ENCODE data around the gene NUP214.

The NUP214 gene

GRCh38 chr9:131100445-131100844 lies 24.9 kb upstream of the NUP214 start:
- DNase-seq (ENCODE audit: extremely low read depth, low read depth): no peak
- TF ChIP-seq, protein P1, sequence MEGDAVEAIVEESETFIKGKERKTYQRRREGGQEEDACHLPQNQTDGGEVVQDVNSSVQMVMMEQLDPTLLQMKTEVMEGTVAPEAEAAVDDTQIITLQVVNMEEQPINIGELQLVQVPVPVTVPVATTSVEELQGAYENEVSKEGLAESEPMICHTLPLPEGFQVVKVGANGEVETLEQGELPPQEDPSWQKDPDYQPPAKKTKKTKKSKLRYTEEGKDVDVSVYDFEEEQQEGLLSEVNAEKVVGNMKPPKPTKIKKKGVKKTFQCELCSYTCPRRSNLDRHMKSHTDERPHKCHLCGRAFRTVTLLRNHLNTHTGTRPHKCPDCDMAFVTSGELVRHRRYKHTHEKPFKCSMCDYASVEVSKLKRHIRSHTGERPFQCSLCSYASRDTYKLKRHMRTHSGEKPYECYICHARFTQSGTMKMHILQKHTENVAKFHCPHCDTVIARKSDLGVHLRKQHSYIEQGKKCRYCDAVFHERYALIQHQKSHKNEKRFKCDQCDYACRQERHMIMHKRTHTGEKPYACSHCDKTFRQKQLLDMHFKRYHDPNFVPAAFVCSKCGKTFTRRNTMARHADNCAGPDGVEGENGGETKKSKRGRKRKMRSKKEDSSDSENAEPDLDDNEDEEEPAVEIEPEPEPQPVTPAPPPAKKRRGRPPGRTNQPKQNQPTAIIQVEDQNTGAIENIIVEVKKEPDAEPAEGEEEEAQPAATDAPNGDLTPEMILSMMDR (IDR thresholded peaks at IDR 0.05; ENCODE audit: low read depth, low read length, missing control alignments): no peak
- H3K4me3 ChIP-seq (replicated peaks; ENCODE audit: low read depth, low read length): no peak overlapping the region

- no peak overlapping the region for H3K4me3 ChIP-seq (replicated peaks; ENCODE audit: low read depth, low read length)
- TF ChIP-seq, protein P1 (IDR thresholded peaks at IDR 0.05; ENCODE audit: low read depth, low read length, missing control alignments): no peak
- no peak for DNase-seq (ENCODE audit: extremely low read depth, low read depth)
Measured at GRCh38 chr9:131101207-131101964, 24.0 kb upstream of the NUP214 start.

DNA sequence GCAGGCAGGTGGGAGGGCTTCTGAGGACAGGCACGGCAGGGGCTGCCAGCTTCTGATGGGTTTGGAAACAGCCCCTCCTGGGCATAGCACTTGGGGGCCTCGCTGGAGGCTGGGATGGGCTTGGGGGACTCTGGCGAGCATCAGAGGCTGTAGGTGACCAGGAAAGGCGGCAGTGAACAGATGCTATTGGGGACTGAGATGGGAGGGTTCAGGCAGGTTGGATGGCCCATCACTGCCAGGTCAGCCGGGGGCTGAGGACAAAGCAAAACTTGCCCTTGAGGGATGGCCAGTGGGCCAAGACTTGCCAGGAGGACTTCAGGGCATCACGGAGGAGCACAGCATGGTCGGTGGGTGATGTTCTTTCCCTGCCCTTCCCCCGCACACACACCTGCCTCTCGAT lies 22.4 kb upstream of the NUP214 start:
- no peak overlapping the region for H3K4me3 ChIP-seq (replicated peaks; ENCODE audit: low read depth, low read length)
- TF ChIP-seq, protein P1 (IDR thresholded peaks at IDR 0.05; ENCODE audit: low read depth, low read length, missing control alignments): no peak
- no peak for DNase-seq (ENCODE audit: extremely low read depth, low read depth)

- TF ChIP-seq, protein P1 (IDR thresholded peaks at IDR 0.05; ENCODE audit: low read depth, low read length, missing control alignments): no peak
- H3K4me3 ChIP-seq (replicated peaks; ENCODE audit: low read depth, low read length): no peak overlapping the region
Measured at GRCh38 chr9:131103535-131103934, 21.9 kb upstream of the NUP214 start.

DNA sequence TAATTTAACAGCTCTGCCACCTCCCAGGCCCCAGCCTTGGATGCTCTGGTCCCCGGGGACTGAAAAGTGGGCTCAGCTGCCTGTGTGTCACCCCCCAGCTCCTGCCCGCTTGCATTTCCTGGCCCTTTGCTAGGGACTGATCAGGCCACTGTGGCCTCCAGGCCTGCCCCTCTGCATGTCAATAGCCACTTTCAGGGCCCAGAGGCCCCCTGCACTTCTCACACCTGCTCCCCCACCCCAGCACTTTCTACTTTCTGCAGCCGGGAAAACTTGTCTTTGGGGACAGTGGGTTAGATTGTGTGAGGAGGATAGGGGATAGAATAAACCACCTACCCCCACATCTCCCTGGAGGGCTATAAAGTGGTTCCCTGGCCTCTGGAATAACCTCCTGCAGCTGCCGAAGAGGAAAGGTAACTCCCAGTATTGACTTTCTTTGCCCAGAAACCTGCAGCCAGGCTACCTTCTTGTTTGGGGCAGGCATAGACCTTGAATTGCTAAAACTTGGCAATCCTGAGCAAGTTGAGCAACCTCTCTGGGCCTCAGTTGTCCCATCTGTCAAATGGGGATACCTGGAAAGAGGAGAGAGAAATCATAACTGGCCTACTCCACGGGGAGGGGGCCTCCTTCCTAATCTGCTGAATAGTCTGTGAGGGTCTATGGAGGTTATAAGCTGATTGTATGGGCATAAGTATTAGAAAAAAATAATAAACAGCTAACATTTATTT lies 21.2 kb upstream of the NUP214 start:
- no peak for DNase-seq (ENCODE audit: extremely low read depth, low read depth)
- no peak overlapping the region for H3K4me3 ChIP-seq (replicated peaks; ENCODE audit: low read depth, low read length)
- TF ChIP-seq, protein P1 (IDR thresholded peaks at IDR 0.05; ENCODE audit: low read depth, low read length, missing control alignments): no peak

More at GRCh38 chr9:131103535-131103934, 21.9 kb upstream of the NUP214 start:
- no peak for DNase-seq (ENCODE audit: extremely low read depth, low read depth)

DNA sequence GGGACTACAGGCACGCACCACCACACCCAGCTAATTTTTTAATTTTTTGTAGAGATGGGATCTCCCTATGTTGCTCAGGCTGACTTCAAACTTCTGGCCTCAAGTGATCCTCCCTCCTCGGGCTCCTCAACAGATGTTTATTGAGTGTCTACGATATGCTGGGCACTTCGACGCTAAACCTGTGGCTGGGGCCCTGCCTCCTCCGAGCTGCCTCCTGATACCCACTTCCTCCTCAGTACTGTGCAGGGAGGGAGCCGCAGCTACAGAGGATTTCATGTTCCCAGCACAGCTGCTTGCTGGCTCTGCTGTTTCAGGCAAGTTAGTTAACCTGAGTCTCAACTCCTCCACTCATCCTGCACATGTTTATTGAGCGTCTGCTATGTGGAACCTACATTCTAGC lies 19.4 kb upstream of the NUP214 start:
- H3K4me3 ChIP-seq (replicated peaks; ENCODE audit: low read depth, low read length): no peak overlapping the region
- TF ChIP-seq, protein P1 (IDR thresholded peaks at IDR 0.05; ENCODE audit: low read depth, low read length, missing control alignments): no peak
- no peak for DNase-seq (ENCODE audit: extremely low read depth, low read depth)

All from HFF-Myc (cell line).